Measurements from ENCODE around the gene KRTAP12-4.
A peak's percentile ranks its signal among the peaks of the same experiment; 100 is the strongest.
"Not testable (repeated sequence)": the region's sequence is repeated elsewhere in the genome, so short reads cannot be mapped to it uniquely, and the experiment has no call there.

KRTAP12-4 gene, protein sequence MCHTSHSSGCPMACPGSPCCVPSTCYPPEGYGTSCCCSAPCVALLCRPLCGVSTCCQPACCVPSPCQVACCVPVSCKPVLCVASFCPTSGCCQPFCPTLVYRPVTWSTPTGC

DNA sequence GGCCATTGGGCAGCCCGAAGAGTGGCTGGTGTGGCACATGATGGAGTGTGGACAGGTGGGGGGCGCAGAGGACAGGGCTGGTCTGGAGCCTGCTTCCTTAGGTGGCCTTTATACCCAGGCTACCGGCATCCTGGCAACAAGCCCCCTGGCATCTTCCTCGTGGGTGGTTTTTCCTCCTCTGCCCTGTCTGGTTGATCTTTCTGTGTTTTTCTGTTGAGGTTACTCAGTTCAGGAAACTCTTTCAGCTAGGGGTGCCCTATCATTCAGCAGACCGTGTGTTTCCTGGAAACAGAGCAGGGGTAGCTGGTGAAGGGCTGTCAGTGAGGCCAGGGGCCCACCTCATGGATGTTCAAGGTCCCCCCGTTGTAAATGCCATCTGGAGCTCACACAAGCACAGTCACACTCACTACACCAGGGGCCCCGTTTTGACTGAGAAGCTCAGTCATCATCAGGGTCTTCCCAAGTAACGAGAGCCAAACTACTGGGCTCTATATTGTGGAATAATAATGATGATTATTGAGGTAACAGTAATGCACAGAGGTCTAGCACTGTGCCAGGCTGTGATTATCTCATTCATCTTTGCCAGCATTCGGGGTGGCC, at the start of gene KRTAP12-4:
KRTAP12-4 (minus strand) TSS at position 84 of the 600 bp plus-strand sequence; CDS start at position 39, 45 bp downstream.
- DNase-seq (ENCODE audit: low read depth, low spot score) = no peak

DNA sequence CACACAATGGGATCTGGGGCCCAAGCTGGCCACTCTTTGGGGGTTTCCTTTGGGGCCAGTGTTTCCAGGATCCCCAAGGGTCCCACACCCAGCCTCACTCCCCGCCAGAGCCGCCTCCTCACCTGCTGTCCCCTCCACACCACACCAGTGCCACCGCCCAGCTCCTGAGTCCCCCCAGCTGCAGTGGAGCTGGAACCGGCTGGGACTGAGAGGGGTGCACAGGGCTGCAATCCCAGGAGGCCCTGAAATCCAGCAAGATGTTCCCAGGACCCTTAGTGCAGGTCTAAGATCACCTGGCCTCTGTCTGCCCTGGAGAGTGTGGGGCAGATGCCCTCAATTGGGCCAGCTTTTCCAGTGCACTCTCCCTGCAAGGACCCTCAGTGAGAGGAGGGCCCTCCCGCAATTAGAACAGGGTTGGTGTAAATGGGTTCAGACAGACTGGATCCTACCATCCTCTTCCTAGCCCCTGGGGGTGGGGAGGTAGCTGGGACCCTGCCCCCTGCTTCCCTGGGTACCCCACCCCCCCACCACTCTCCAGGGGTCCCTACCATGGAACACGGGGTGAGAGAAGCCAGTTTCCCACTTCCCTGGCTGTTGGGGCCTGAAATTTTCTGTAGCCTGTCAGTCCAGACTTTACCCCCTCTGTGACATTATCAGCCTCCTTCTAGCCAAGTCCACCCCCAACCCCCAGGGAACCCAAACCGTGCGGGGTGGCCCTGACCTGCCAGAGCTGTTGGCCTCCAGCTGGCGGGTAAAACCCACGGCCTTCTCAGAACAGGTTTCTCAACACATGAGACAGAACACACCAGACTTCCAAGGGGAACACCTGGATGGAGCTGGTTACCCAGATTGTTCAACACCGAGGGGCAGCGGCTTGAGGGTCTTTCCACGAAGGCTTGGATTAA, 49.5 kb upstream of the KRTAP12-4 start:
- DNase-seq (ENCODE audit: low read depth, low spot score) = no peak

DNA sequence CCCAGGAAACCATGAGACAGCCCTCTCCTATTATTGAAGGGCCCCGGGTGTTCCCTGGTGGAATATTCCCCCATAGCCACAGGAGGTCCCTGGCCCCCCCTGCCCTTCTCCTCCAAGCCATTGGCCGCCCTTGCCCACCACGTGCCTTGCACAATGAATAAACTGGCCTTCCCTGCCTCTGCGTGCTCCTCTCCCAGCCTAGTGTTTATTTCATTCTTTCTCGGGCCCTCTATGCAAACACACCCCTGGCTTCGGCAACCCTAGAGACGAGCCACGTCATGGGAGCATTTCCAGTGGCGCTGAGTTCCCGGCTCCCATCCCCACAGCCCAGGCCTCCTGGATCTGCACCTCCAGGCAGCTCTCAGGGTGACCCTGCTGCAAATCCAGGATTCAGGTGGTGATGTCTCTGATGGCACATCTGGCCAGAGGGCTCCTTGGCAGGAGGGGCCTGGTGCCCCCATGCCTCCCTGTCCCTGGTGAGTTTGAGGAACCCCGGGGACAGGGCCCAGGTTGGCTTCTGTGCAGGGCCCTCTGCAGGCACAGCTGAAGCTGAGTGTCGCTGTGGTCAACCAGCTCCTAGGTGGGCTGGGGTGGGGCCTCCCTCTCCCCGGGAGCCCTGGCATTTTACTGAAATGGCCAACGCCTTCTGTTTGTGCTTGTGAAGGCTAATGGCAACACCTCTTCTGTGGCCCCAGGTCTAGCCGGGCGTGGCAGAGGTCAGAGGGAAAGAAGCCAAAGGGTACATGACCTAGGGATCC, 48.7 kb upstream of the KRTAP12-4 start:
- DNase-seq (ENCODE audit: low read depth, low spot score) = no peak

DNA sequence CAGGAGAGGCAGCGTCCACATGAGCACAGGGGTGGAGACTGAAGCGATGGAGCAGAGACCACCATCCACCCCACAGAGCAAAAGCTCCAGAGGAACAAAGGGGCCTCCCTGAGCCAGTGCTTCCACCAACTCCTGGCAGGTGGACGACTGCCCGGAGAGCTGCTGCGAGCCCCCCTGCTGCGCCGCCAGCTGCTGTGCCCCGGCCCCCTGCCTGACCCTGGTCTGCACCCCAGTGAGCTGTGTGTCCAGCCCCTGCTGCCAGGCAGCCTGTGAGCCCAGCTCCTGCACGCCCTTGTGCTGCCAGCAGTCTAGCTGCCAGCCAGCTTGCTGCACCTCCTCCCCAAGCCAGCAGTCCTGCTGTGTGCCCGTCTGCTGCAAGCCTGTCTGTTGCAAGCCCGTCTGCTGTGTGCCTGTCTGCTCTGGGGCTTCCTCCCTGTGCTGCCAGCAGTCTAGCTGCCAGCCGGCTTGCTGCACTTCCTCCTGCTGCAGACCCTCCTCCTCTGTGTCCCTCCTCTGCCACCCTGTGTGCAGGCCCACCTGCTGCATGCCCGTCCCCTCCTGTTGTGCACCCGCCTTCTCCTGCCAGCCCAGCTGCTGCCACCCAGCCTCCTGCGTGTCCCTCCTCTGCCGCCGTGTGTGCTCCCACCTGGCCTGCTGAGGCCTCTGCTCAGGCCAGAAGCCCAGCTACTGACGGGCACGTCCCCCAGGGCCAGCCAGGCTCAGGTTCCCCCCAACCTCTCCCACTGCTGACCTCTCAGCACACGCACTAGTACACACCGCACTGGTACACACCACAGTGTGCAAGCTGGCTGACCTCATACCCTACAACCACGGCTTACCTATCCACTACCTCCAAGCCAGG, 47.9 kb upstream of the KRTAP12-4 start:
- no peak for DNase-seq (ENCODE audit: low read depth, low spot score)

DNA sequence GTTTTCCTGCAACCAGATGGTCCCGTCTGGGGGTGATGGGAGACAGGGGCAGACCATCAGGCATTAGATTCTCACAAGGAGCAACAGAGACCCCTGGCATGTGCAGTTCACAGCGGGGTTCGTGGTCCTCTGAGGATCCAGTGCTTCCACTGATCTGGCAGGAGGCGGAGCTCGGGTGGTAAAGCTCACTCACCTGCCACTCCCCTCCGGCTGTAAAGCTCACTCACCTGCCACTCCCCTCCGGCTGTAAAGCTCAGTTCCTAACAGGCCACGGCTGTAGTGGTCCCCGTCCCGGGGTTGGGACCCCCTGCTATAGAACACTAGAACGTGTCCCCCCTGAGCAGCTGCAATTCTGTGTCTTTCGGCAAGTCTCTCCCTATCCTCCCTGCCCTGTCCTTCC, 47.1 kb upstream of the KRTAP12-4 start:
- no peak for DNase-seq (ENCODE audit: low read depth, low spot score)

DNA sequence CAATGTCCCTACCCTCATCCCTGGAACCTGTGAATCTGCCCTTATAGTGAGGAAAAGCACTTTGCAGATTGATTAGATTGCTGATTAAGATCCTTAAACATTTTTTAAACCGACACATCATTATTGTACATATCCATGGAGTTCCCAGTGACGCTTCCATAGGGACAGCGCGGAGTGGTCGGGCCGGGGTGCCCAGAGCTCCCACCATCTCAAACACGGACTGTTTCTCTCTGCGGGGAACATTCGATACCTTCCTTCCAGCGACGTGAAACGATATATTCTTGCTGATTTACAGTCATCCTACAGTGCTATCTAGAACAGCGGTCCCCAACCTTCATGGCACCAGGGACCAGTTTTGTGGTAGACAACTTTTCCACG, 46.6 kb upstream of the KRTAP12-4 start:
- DNase-seq (ENCODE audit: low read depth, low spot score) = no peak

DNA sequence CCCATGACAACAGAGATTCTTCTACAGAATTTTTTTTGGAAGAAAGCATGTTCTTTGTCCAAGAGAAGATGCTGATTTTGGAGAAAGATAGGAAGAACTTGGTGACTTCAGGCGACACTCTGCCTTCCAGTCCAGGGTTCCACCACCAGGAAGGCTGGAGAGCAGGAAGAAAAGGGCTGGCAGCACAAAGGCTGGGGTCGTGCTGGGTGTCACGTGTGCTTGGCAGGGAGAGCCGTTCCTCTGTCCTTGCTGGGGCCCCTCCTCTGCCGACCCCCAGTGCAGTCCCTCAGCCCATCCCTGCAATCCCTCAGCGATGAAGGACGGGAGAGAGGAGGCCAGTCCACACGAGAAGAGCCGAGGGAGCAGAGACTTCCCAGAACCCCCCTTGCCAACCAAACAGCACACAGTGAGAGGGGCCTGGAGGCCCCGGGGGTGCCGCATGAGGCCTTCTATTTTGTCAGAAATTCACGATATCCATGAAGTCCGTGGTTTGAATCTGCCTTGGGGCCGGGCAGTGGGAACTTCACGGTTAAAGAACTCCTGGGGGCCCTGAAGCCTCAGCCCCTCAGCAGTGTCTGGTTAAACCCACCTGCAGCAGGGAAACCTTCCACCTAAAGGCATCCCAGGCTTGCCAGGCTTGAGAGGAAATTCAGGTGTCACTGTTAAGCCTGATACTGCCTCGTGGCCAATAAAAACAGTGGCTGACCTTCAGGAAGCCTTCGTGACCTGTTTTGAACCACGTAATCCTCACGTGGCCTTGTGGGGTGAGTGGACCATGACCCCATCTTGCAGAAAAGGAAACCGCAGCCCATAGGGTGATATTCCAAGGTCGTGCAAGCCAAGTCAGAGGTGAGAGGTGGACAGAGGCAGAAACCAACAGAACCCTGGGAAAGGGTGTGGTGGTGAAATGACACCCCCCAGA, 45.9 kb upstream of the KRTAP12-4 start:
- DNase-seq (ENCODE audit: low read depth, low spot score) = no peak

DNA sequence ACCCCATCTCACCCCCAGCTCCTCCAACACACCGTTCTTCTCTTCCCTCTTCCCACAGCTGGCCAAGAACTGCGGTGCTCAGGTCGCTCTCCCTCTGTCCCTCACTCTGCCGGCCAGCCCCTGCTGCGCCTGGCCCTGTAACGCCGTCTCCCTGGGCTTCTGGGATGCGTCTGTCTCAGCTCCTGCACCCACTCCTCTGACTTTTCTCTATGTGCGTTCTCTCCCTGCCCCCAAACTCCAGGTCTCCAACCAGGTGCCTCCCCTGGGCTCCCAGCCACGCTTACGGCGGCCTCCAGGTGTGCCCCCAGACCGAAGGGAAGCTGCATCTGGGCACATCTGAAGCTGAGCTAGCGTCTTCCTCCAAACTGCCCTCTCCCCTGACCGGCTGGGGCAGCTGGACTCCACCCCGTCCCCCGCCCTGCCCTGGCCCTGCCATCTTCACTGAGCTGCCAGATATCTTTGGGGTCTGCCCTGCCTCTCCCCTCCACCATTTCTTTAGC, 45.1 kb upstream of the KRTAP12-4 start:
- DNase-seq (ENCODE audit: low read depth, low spot score) = no peak

DNA sequence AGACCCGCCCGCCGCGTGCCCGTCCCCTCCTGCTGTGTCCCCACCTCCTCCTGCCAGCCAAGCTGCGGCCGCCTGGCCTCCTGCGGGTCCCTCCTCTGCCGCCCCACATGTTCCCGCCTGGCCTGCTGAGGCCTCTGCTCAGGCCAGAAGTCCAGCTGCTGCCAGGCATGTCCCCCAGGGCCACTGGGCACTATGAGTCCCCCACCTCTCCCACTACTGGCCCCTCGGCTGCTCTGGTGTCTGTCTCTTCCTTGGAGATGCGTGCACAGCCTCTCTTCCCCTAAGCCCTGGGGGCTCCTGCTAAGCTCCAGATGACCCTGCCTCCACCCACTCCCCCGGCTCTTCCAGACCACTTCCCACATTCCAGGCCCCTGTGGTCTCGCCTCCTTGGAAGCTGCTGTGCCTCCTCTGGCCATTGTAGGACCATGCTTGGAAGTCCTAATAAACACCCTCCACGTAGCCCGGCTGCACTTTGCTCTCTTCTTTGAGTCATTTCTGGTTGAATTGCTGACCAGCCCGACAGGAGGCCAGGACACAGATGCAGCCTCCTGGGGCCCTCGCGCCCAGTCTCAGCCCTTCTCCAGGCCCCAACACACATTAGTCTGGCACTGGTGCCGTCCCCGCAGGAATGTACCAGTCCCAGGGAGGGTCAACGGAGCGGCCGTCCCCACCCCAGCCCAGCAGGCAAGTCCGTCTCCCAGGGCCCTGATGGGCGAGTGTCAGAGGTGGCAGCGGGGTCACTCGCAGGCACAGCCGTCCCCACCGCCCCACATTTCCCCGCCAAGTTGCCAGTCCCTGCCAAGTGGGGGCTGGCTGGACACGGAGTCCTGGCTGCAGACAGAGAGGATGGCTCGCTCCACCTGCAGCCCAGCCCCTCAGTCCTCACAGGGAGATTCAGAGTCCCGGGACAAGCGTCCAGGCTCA, 43.6 kb upstream of the KRTAP12-4 start:
- DNase-seq (ENCODE audit: low read depth, low spot score) = peak; percentile 14

DNA sequence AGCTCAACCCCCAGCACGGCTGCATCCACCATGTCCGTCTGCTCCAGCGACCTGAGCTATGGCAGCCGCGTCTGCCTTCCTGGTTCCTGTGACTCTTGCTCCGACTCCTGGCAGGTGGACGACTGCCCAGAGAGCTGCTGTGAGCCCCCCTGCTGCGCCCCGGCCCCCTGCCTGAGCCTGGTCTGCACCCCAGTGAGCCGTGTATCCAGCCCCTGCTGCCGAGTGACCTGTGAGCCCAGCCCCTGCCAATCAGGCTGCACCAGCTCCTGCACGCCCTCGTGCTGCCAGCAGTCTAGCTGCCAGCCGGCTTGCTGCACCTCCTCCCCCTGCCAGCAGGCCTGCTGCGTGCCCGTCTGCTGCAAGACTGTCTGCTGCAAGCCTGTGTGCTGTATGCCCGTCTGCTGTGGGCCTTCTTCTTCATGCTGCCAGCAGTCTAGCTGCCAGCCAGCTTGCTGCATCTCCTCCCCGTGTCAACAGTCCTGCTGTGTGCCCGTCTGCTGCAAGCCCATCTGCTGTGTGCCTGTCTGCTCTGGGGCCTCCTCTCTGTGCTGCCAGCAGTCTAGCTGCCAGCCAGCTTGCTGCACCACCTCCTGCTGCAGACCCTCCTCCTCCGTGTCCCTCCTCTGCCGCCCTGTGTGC, 42.8 kb upstream of the KRTAP12-4 start, which contains the start of gene KRTAP10-12:
KRTAP10-12 (plus strand) TSS at position 1 of the 639 bp plus-strand sequence; CDS start at position 31, 30 bp downstream.
- DNase-seq (ENCODE audit: low read depth, low spot score) = not testable (repeated sequence)

DNA sequence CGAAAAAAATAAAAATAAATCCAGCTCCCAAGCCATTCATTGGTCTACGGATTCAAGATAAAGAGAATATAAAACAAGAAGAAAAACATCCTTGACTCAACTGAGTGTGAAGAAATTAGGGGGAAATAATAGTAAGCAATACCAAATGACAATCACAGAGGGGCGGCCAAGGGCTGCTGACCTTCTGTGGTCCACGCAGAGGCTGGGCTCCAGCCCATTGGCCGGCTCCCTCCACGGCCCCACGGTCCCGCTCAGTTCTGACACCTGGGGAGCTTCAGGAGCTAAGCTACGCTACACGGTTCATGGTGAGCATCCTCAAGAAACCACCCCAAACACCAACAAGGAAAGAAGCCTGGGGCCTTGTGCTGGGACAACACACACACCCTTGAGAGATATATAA, 42.1 kb upstream of the KRTAP12-4 start:
- no peak for DNase-seq (ENCODE audit: low read depth, low spot score)

DNA sequence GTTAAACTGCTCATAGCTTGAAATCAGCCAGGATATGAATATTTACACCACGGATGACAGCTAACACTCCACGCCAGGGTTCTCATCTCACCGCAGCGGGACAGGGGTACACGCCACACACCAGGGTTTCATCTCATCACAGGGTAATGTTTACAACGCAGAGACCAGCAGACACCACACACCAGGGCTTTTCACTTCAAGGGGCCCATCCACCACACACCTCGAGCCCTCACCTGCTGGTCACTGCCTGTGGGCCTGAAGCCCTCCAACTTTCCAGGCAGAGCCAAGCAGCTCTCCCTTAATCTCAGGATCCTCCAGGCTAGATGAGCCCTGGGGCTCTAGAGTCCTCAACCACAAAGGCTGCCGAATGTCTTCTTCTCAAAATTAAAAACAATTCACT, 41.2 kb upstream of the KRTAP12-4 start:
- no peak for DNase-seq (ENCODE audit: low read depth, low spot score)

DNA sequence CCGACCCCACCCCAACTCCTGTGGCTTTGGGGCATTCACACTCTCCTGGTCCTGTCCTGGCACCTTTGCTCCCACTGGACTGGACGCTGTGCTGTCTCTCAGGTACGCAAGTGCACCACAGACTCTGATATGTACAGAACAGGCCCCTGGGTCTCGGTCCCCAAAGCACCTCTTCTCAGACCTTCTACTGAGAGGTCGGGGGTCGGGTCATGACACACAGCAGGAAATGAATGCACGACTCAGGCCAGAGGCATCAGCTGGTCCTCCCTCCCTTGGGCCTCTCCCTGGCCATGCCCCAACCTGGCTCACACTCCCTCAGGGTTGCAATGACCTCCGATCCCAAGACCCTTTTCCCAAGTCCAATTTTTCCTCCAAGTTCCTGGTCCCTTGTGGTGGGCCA, 40.7 kb upstream of the KRTAP12-4 start:
- DNase-seq (ENCODE audit: low read depth, low spot score) = no peak

DNA sequence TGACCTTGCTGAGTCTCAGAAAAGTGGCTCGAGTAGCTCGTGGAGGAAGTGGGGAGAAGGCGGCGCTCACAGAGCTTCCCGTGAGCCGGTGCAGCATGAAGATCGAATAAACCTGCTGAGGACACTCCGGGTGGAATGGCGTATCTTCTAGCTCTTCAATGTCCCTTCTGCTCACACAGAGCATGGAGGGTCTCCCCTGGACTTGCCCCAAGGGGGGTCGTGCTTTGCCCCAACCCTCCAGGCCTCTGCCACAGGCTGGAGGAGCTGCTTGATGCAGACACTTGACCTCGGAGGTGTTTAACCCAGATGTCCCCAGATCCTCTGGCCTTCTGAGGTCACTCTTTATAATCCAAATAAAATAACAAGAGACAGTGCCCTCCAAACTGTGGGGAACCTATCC, 40.3 kb upstream of the KRTAP12-4 start:
- DNase-seq (ENCODE audit: low read depth, low spot score) = no peak

DNA sequence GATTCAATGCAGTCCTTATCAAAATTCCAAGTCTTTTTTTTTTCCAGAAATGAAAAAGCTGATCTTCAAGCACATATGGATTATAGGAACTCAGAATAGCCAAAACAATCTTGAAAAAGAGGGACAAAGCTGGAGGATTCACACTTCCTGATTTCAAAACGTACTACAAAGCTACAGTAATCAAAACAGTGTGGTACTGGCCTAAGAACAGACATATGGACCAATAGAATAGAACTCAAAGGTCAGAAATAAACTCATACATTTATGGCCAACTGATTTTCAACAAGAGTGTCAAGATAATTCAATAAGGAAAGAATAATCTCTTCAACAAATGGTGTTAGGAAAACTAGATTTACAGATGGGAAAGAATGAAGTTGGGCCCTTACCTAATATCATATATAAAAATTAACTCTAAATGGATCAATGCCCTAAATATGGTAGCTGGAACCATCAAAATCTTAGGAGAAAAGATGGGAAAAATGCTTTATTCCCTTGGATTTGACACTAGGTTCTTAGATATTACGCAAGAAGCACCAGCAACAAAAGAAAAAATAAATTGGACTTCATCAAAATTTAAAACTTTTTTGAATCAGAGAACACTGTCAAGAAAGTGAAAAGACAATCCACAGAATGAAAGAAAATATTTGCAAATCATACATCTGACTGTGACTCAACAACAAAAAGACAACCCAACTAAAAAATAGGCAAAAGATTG, 38.5 kb upstream of the KRTAP12-4 start:
- no peak for DNase-seq (ENCODE audit: low read depth, low spot score)

DNA sequence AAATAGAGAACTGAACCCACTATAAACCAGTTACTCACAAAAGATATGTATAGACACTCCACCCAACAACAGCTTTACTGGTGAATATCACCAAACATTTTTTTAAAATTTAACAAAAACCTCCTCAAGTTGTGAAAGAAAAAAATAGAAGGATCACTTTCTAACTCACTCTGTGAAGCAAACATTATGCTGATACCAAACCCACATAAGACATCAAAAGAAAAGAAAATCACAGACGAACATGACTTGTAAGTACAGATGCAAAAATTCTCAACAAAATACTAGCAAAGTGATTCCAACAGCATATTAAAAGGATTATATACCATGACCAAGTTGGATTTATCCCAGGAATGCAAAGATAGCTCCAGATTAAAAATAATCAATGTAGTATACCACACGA, 37.2 kb upstream of the KRTAP12-4 start:
- no peak for DNase-seq (ENCODE audit: low read depth, low spot score)

DNA sequence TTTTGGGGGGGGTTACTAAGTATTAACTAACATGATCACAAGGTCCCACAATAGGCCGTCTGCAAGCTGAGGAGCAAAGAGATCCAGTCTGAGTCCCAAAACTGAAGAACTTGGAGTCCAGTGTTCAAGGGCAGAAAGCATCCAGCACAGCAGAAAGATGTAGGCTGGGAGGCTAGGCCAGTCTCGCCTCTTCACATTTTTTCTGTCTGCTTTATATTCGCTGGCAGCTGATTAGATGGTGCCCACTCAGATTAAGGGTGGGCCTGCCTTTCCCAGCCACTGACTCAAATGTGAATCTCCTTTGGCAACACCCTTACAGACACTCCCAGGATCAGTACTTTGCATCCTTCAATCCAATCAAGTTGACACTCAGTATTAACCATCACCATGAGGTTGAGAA, 35.3 kb upstream of the KRTAP12-4 start:
- not testable (repeated sequence) for DNase-seq (ENCODE audit: low read depth, low spot score)

DNA sequence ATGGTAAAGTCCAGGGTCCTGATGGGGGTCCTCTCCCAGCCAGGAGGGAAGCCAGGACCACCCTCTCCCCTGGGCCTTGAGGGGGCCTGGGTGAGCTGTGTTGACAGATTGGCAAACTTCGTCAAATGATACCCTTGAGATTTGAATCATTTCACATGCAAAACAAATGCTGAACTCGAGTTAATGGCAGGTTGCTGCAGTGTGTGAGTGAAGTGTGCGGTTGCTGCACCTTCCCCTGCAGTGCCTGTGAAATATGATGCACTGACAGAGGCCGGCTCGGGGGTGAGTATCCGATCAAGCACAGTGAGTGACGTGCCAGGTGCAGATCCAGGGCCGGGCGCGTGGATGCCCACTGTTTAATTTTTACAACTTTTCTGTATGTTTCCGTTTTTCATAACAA, 33.2 kb upstream of the KRTAP12-4 start:
- no peak for DNase-seq (ENCODE audit: low read depth, low spot score)
